T-helper 9 cell (primary cell): ENCODE results near the gene AGBL4.

Experiments
- DNase-seq: peaks from one replicate; pipeline ENCODE4 v3.0.0-alpha.2; 2020

AGBL4 gene

DNA sequence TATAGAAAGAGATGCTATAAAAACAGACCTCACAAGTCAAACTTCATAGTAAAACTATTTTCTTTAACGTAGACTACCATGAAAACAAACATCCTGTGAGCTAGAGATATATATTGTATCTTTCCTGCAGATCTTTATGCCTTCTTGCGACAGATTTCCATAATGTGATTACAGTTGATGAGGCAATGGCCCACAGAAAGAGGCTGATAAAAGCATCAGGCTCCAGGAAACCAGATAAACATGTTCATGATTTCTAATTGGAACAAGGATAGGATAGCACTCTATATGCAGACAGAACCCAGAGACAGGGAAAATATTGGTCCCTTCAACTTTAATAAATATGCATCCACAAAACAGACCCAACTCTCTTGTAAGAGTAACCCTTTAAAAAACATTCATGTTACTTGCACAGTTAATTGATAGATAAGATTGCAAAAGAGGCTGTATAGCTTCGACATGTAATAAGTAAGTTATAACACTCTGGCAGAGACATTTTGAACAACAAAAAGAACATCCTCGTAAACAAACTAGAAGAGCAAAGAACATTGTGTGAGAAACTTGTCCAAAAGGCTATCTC, 329.4 kb downstream of the AGBL4 start:
- no peak for DNase-seq

GRCh38 chr1:49686107-49686506, 337.6 kb downstream of the AGBL4 start:
- no peak for DNase-seq

DNA sequence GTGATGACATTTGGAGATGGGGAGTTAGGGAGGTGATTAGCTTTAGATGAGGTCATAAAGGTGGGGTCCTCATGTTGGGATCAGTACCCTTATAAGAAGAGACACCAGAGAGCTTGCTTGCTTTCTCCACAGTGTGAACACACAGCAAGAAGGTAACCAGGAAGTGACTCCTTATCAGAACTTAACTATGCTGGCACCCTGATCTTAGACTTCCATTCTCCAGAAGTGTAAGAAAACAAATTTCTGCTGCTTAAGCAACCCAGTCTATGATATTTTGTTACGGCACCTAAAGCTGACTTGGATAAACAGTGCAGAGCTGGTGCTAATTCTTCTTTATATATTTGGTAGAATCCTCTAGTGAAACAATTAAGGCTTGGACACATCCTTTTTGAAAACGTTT, 346.0 kb downstream of the AGBL4 start:
- no peak for DNase-seq

DNA sequence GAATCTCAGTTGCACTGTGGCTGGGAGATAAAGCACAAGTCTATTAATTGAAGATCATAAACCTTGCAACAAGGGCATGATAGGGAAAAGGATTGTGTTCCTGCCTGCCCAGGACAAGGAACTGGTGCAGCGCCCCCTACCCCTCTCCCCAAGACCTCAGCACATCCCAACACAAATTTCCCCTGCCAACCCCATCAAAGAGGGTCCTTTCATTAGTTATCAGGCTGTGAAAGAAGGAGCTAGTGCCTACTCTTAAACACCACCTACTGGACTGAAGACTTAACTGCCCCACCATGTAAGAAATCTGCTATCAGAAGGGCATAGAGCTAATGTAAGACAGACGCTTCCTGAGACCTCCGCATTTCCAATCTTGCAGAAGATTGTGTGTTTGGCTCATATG, 372.6 kb downstream of the AGBL4 start:
- DNase-seq = no peak

GRCh38 chr1:49630156-49630555, 393.6 kb downstream of the AGBL4 start:
- no peak for DNase-seq

DNA sequence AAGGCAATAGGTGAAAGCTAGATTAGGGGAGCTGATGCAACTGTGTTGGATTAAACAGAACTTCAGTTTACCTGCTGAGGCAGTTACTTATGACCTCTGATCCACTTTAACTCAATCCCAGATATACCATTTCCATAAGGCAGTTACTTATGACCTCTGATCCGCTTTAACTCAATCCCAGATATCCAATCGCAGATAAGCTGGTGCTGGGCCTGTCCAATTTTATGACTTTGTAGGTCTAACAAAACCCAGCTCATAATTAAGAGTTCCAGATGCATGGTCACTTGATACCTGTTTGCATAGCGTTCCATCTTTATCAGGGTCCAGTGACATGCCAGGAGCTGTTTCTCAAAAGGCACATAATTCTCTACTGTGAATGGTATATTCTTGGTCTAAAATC, 396.0 kb downstream of the AGBL4 start:
- no peak for DNase-seq

DNA sequence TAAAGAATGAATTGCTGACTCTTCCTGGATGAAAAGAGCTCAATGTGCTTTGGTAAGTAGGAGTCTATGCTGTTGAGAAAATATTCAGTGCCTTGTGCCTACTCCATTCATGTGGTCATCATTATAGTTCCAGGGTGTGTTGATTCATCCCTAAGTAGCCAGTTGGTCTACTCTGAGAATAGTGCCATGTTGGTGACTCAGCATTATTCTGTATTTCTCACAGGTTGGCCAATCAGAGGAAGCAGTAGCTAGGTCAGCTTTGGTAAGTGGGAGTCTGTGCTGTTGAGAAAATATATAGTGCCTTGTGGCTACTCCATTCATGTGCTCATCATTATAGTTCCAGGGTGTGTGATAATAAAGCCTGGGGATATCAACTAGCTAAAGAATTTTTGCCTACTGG, 397.3 kb downstream of the AGBL4 start:
- DNase-seq = no peak

- DNase-seq = no peak
These were observed 400.9 kb downstream of the AGBL4 start for GRCh38 chr1:49622877-49623276.

- DNase-seq = no peak
These were observed 417.7 kb downstream of the AGBL4 start for GRCh38 chr1:49606082-49606481.

DNA sequence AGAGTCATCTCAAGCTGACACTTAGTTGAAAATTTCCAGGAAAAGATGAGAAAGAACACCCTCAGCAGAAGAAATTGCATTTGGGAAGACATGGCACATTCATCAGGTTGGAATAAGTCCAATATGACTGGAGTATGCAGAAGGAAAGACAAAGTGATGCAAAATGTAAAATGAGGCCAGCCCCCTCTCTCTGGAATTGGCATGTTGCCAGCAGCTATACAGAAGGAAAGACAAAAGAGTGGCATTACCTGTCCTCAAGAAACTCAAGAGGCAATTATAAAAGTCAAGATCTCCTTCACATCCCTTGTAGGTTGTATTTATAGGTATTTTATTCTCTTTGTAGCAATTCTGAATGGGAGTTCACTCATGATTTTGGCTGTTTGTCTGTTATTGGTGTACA, 426.3 kb downstream of the AGBL4 start:
- no peak for DNase-seq

DNA sequence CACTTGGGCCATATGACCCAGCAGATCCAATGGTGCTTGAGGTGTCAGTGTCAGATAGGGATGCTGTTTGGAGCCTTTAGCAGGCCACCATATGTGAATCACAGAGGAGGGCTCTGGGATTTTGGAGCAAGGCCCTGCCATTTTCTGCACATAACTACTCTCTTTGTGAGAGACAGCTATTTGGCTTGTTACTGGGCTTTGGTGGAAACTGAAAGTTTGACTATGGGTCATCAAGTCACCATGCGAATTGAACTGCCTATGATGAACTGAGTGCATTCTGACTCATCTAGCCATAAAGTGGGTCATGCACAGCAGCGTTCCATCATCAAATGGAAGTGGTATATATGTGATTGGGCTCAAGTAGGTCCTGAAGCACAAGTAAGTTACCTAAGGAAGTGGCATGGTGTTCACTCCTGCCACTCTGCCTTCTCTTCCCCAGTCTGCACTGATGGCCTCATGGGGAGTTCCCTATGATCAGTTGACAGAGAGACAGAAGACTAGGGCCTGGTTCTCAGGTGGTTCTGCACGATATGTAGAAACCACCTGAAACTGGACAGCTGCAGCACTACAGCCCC, 447.3 kb downstream of the AGBL4 start:
- no peak for DNase-seq

DNA sequence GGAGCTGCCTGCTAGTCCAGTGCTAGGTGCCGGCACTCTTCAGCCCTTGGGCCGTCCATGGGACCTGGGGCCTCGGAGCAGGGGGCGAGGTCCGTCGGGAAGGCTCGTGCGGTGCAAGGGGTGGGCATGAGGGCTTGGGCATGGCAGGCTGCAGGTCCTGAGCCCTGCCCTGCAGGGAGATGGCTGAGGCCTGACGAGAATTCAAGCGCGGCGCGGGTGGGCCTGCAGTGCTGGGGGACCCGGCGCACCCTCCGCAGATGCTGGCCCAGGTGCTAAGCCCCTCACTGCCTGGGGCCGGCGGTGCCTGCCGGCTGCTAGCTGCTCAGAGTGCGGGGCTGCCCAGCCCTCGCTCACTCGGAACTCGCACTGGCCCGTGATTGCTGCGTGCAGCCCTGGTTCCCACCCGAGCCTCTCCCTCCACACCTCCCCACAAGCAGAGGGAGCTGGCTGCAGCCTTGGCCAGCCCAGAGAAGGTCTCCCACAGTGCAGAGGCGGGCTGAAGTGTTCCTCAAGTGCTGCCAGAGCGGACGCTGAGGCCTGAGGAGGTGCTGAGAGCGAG, 467.0 kb downstream of the AGBL4 start:
- DNase-seq = no peak

DNA sequence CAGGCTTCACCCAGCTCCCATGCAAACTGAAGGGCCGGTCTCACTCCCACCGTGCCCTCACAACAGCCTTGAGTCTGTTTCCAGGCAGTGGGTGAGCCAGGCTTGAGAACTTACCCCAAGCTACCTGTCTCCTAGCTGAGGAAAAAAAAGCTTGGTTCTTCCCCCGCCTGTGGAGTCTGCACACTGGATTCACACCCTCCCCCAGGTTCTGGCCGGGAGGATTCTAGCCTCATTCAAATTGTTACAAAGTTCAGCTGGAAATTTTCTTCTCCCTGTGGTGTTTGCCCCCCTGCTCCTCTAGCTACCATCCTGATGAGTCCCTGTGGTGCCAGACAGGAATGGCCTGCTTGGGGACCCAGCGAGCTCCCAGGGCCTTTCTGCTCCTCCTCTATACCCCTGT, 471.7 kb downstream of the AGBL4 start:
- no peak for DNase-seq

DNA sequence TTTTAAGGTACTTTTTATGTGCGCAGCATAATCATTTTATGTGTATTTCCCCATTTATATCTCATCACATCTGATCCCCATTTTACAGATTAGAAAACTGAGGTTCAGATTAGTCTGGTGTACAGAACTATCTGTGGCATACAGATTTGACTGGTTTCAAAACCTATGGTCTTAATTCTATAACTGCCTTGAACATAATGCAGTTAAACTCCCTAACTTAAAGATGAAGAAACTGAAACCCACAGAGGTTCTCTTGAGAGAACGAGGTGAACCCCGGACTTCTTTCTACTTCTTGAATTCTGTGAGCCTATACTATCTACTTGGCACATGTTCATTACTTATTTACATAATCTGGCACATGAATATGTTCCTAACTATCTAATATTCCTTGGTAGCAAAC, 479.1 kb downstream of the AGBL4 start:
- no peak for DNase-seq

- DNase-seq = no peak
These were observed 482.5 kb downstream of the AGBL4 start for GRCh38 chr1:49541096-49541752.

DNA sequence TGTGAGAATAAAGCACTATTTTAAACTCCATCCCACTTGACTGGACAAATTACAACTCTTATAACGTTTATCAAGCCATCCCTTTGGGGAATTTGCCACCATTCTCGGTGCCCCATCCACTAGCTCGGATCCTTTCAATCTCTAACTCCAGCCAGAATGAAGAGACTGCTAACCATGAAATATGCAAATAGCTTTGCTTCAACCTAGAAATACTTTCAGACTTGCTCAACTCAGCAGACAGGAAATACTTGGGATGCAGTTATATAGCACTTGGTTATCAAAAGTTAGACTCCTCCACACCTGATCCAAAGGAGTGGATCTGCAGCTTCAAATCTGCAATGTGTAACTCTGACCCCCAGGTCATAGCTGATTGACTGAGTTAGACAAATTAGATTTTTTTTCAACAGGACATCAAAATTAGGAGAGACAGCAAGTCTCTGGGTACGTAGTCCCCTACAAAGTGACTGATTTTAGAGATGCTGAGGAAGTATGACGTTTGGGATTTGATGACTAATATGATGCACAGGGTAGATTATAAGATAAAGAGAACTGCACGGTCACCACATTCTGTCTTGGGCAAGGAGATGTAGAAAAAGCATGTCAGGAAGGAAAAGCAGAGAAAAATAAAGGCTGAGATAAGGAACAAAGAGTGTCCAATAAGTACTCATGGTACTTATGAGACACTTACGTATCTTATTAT, 496.0 kb downstream of the AGBL4 start:
- no peak for DNase-seq

DNA sequence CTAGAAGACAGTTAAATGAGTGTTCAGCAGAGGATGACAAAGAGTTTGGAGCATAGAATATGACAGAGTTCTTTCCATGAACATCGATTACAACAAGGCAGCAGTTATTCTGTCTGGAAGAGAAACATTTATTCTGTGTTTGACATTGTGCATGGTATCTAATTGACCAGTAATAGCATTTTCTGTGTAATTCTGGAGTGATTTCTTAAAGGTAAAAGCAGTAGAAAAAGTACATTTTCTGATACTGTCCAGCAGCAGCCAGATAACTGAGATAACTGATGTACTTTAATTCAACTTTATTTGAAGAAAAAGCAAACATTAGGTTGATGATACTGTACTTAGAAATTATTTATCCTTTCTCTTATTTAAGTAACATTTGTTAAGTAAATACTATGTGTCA, 497.1 kb downstream of the AGBL4 start:
- no peak for DNase-seq

- DNase-seq = no peak
These were observed 500.0 kb downstream of the AGBL4 start for GRCh38 chr1:49523764-49524163.

DNA sequence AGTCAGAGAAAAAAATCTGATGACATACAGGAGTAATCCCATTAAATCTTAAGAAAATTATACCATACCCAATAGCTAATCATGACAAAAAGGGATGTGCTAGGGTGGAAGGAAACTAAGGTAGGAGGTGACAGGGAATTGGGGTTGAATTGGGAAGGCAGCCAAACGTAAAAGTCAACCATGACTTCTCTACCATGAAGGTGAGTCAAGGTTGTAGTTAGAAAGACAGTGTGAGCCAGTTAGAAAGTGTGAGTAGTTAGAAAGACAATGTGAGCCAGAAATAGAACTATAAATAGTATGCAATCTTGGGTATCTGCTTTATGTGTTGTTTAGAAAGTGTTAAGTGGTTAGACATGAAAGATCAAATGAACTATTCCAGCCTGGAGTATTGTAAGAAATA, 556.8 kb downstream of the AGBL4 start:
- no peak for DNase-seq

- no peak for DNase-seq
These were observed 558.1 kb downstream of the AGBL4 start for GRCh38 chr1:49465486-49466185.

- DNase-seq = no peak
These were observed 575.6 kb downstream of the AGBL4 start for GRCh38 chr1:49448200-49448599.

DNA sequence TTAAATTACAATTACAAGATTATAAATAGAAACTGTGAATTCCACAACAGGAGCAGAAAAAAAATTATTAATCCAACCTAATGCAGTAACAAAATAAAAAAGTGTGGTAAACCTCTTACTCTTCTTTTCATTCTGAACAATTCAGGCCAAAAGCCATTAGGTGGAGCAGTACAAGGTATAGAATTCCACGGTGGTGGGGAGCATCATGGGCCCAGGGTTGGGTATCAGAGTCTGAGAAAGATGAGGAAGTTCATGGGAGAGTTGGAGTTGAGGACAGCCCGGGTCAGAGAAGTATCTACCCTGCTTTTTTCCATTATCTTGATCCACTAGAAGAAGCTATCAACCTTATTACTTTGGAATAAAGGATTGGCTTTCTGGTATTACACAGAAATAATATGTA, 586.9 kb downstream of the AGBL4 start:
- no peak for DNase-seq

DNA sequence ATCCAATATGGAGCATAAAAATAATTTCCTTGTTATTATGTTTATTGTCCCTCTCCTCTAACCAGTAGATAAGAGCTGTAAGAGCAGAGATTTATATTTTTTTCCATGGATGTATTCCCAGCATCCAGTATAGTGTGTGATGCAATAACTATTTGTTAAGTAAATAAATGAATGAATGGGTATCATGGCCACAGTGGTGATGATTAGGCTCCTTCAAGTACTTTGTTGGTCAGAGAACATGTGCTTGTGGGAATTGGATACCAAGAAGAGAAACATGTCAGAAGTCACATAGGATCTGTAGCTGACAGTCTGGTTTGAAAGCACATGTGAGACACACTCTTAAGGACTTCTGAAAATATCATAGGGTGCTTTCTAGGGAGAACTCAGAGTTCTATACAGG, 588.5 kb downstream of the AGBL4 start:
- no peak for DNase-seq
